HG03460 (cell line): ENCODE measurements around the gene GLDC.
A peak's percentile ranks its signal among the peaks of the same experiment; 100 is the strongest.

ENCODE experiments used
- ATAC-seq: cut with Tn5 transposase; IDR thresholded peaks from one replicate; pipeline ENCODE4 v1.9.1; 2021; ENCODE audit not compliant: unreplicated experiment

Gene GLDC

DNA sequence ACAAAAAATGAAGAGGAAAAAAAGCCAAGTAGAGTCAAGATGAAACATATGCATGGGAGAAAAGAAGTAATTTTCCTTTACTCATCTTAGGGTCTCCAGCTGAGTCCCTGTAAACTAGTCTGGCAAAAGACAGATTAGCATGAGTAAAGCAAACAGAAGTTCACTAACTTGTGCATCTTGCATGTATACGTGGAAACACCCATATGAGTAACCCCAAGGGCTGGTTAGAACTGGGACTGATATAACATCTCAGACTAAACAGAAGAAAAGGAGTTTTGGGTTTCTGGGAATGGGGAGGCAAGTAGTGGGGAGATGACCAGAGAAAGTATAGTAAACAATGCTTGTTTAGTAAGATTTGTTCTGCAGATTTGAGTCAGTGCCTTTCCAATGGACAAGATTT lies 20.1 kb upstream of the GLDC start:
- ATAC-seq, result no peak

DNA sequence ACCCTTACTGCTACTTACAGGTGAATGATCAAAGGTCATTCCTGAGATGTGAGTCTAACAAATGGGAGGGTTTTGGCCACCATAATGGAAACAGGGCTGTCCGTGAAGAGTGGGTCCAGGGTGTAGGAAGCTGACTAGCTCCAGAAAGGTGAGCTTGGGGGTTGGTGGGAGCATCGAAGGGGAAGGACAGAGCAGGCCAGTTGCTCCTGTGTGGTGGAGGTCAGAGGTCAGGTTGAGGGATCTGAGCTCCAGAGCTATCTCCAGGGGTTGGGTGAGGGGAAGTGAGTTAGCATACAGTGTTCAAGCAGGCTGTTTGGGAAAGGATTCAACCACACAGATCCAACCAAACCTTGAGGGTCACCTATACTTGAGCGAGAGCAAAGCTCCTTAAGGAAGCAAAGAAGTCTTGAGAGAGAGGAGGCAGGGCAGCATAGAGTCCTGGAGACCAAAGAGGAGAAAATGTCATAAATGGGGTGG lies 18.7 kb upstream of the GLDC start:
- ATAC-seq, result no peak

DNA sequence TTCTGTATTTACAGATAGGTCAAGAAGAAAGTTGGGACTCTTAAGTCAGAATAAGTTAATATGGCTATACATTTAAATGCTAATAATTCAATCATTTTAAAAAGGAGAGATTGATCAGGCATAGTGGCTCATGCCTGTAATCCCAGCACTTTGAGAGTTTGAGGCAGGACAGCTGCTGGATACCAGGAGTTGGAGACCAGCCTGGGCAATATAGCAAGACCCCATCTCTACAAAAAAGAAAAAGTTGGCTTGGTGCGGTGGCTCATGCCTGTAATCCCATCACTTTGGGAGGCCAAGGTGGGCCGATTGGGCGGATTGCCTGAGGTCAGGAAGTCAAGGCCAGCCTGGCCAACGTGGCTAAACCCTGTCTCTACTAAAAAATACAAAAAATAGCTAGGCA lies 15.0 kb upstream of the GLDC start:
- no peak for ATAC-seq

DNA sequence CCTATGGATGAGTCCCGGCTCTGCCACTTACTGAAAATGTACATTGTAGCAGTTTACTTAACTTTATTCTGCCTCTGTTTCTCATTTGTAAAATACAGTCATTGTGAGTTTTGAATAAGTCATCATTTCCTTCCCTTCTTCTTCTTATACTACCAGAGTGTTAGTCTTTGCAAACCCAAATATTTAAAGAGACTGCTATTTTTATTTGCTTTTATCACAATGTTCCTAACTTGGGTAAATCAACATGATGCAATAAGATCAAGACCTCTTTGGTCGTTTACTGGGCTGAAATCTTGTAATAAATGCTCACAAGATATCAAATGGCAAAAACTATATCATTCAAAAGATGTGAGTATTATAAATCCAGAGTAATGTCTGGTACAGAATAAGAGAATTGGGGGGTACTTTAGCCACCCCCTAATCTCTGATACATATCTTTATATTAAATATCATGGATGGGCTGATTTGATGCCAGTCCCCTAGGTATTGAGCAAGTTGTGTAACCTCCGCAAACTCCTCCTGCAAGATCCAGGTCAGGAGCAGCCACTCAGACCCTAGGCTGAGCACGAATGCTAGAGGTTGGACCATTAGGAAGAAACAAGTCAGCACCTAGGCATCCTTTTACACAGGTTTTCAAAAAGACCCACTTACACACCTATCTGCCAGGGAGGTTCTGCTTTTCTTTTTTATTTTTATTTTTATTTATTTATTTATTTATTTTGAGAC lies 13.3 kb upstream of the GLDC start:
- no peak for ATAC-seq

DNA sequence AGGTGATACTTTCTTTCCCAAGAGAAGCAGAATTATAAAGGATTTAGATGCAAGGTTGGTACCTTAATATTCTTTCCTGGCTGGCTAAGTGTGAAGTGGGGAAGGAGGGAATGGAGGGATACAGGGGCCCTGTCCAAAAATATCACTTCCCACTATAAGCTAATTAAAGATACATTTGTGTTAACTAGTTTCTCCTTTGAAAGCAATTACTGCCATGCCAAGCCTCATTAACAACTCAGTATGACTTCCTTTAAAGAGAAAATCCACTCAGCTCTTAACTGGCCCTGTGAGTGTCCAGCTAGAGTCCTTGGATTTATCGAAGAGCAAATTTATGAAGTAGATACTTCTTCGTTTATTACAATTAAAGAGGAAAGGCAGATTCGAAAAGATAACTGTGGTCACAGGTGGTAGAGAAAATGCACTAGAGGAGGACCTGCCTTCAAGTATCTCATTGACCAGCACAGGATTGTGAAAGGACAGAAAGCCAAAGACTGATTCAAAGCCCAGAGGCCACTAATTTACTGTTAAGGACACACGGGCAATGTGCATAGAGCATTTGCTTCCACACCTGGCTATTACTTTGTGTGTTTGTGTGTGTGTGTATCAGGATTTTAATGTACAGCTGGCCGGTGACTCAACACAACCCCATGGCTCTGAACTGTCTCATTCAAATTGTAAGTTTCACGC lies 11.2 kb upstream of the GLDC start:
- ATAC-seq, result no peak

DNA sequence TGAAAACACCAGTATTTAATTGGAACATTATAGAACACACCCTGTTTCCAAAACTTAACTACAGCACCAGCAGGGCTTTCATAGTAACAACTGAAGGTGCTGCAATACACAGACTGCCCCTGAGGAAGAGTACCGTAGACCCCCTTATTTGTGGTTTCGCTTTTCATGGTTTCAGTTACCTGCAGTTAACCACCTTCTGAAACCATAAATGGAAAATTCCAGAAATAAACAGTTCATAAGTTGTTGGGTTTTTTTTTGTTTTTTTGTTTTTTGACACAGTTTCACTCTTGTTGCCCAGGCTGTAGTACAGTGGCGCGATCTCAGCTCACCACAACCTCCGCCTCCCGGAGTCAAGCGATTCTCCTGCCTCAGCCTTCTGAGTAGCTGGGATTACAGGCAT lies 9.5 kb upstream of the GLDC start:
- ATAC-seq, result peak; percentile 91

DNA sequence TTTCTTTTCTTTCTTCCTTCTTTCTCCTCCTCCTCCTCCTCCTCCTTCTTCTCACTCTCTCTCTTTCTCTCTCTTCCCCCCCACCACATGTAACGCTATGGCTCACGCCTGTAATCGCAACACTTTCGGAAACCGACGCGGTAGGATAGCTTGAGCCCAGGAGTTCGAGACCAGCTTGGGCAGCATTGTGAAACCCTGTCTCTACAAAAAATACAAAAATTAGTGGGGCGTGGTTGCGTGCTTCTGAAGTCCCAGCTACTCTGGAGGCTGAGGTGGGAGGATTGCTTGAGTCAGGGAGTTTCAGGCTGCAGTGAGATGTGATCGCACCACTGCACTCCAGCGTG lies 736 bp upstream of the GLDC start:
- ATAC-seq, result no peak

DNA sequence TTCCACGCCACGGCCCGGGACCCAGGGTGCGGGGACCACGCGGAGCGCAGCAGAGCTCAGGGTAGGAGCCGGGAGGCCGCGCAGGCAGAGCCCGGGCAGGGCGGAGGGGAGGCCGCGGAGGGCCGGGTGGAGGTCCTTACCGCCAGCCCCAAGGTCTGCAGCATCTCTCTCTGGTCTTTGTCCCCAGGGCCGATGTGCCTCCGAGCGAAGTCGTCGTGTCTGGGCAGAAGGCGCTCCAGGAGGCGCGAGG lies 499 bp downstream of the GLDC start:
- ATAC-seq, result peak; percentile 19

DNA sequence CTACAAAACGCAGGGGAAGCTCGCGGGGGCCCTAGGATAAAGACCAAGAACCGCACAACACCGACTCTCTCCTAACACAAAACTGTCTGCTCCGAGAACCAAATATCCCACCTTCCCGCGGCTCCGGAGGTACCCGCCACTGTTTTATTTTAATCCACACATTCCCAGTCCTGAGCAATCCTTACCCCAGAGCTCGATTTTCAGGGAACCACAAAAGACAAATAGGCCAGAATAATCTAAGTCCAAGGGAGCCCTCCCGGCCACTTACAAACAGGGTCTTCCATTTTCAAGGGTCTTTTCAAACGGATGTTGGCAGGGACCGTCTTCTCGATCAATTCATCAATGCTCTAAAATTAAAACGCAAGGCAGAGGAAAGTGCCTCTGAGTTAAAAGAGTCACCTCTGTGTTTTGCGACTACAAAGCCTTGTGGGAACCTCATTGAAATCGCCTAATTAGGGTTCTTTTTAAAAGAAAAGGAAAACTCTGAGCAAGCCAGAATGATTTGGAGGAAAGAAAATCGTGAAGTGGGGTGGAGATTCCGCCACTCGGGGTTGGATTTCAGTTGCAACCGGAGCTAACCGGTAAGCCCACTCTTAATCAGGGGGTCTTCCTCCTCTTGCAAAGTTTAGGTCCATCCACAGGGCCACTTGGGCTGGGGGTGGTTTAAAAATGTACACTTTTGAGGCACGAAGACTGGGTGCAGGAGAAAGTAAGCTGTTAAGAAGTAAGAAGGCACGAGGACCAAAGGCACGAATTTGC lies 1.0 kb downstream of the GLDC start:
- no peak for ATAC-seq

DNA sequence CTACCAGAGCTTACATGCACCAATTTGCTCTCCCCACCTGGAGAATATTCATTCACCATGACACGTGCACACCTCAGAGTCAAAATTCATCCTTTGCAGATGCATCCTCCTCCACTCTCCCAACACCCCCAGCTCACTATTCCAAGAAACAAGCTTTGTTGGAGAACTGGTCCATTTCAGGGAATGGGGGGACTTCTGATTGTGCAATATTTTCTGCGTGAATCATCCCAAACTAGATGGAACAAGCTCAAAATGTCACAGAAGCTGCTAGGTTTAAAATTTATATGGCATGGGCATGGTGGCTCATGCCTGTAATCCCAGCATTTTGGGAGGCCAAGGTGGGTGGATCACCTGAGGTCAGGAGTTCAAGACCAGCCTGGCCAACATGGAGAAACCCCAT lies 3.6 kb downstream of the GLDC start:
- no peak for ATAC-seq

DNA sequence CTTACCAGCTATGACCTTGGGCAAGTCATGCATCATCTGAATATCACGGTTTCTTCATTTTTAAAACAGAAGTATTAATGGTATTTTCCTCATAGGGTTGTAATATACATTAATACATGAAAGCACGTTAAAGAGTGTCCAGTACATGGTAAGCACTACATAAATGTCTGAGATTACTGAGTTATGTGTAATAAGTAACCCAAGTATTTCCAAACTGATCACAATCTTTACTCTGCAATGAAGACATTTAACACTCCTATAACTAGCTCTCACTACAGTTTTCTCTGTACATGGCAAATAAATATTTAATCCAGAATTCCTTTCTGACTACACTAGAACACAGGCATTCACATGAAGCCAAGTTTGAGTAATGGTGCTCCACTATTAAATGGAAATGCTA lies 4.0 kb downstream of the GLDC start:
- no peak for ATAC-seq

DNA sequence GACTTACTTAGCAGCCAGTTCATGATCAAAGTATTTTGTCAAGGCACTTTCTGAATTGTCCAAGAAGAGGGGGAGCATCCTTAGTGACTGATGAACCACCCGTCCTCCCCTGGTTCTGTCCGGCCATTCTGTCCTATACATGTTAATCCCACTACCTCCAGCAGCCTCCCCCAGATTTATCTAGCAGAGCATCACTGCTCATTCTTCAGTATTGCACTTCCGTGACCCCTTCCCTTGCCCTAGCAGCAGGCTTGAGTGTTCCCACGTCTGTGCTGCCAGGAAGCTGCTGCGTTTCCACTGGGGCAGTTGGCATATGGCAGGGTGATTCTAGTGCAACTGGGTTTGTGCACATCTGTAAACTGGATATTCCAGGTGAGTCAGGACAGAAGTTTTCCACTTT lies 4.5 kb downstream of the GLDC start:
- no peak for ATAC-seq

DNA sequence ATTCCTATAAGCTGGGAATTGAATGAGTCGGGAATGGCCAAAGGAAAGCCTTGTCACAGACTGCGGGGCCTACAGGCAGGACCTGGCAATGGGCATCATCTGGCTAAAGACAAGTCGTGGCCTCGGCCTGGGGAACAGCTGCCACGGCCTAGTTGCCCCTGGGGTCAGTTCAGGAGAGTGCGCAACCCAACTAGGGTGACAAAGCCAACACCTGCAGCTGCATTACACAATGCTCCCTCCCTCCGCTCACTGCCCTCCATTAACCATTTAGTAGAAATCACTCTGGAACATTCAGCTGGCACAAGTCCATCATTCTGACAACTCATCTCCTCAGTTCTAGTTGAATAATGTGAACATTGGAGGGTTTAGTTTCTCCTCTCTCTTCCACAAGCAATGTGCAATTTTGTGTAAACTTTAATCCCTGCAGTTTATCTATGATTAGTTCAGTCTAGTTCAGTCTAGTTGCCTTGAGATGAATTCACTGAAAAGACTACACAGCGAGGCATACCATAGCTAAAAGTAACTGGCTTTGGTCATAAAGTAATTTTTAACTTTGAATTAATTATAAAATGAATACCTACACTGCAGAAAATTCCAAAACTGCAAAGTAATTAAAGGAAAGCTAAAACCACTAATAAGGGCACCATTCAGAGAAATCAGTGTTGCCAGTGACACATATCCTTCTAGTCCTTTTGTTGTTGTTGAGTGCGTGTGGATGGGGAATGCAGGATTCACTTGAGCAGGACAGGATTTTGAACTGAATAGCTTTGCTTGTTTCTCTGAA lies 5.1 kb downstream of the GLDC start:
- ATAC-seq, result no peak

DNA sequence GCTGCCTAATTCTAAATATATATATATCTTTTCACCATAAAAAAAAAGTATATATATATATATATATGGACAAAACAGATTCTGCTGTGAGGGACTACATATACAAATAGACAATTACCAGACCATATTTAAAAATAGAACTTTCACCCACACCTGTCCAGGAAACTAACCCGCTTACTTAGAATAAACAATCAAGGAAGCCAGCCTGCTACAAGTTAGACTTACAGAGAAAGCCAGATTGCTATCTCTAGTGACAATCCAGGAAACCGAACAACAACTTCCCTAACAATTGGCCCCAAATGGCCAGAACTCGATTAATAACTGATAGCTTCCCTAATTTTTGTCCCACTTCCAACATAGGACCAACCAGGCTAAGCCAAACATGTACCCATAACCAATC lies 5.9 kb downstream of the GLDC start:
- ATAC-seq, result no peak

DNA sequence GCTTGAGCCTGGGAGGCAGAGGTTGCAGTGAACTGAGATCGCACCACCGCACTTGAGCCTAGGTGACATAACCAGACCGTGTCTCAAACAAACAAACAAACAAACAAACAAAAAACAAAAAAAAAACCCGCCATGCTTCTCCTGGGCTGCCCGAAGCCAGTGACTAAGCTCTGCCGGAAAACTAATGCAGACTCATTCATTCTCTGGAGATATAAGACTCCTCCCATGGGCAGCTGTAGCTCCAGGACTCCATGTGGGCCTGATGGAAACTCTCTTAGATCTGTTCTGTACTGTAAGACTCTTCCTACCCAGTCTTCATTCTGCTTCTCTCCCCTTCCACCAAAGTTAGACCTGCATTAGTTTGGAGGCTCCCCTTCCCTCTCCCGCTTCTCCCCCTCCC lies 11.1 kb downstream of the GLDC start:
- no peak for ATAC-seq

DNA sequence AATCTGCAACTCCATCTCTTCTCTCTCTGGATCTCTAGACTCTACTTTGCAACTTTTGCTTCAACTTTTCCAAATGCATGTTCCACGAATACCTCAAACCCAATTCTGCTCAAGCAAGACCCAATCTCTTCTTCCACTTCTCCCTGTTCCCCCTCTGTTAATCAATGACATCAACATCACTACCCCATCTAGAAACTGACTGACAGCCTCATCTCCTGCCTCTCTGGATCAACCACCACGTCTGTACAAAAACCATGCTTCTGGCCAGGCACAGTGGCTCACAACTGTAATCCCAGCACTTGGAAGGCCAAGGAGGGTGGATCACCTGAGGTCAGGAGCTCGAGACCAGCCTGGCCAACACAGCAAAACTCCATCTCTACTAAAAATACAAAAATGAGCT lies 12.2 kb downstream of the GLDC start:
- no peak for ATAC-seq

DNA sequence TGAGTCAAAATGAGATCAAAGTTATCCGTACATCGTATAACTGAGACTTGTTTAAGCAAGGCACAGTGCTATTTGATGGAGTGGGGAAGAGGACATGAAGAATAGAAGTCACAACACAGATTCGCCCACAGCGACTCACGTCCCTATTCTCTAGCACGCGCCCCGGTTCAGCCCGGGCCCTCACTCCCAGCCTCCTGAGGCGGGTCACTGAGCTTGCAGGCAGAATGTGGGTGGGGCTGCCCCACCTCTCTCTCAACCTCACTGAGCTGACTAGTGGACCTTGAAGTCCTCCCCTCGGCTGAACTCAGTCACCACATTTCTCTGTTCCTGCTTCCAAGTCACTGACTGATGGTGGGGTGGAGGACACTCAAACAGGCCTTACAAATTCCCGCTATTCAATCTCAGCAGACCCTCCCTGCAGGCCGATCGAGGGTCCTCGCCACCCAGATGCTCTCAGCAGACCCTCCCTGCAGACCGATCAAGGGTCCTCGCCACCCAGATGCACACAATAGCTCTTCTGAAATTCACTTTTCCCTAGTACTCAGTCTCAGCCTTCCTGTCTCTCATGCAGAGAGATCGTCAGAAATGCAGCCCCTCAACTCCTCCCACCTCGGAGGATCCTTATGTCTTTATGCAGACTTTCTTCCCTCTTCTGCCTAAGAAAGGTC lies 12.9 kb downstream of the GLDC start:
- ATAC-seq, result peak; percentile 96

DNA sequence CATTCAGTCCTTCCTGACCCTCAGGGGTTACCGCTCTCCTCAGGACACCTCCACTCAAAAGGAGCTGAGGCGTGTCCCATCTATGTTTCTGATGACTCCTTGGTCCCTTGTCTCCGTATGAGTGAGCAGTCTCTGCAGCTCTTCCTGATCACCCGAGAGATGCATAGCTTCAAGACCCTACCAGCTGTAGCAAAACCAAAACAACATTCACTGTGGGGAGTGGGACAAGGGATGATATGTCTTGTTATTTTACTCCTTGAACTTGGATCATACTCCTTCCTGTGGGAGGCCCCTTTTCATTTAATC lies 14.4 kb downstream of the GLDC start:
- ATAC-seq, result no peak

DNA sequence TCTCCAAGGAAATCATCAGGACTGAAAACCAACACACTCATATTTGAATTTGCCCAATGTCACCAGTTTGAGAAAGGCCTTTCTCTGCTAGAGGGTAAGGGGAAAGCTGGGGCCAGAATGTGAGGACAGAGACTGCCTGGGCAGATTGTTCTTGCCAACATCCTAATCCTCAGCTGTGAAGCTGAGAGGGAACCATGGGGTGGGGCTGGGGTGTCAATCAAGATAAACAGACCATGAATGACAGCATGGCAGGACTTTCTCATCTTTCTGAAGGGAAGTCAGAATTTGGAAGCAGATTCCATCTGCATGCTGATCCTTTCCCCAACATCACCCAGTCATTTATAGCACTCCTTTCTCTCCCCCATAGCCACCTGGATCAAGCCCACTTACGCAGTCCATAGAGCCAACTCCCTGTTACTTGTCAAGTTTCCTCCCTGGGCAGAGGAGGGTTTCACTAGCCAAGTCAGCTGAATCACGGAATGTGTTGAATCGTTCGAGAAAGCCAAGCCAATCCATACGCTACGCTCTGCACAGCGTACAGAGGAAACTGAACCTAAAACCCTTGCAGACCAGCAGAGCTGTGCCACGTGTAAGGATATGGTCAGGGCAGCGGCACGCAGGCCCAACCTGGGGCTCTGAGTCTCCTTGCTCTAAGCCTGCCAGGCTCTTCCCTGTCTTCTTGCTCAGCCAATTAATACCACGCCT lies 14.9 kb downstream of the GLDC start:
- ATAC-seq, result no peak

DNA sequence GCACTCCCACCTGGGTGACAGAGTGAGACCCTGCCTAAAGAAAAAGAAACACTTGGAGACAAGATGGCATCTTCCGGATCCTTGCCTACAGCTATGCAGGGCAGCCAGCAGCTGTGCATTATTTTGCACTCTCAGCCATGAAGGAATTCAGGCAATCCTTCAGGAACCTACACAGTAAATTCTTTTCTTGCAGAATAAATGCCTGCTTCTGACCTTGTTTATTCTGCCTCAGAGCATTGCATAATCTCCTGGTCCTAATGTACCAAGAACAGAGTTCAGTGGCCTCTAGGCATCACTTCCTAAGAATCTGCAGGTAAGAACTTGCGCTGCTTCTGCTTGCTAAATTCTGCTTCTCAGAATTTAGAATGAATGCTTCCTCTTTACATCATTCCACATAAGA lies 16.8 kb downstream of the GLDC start:
- no peak for ATAC-seq

DNA sequence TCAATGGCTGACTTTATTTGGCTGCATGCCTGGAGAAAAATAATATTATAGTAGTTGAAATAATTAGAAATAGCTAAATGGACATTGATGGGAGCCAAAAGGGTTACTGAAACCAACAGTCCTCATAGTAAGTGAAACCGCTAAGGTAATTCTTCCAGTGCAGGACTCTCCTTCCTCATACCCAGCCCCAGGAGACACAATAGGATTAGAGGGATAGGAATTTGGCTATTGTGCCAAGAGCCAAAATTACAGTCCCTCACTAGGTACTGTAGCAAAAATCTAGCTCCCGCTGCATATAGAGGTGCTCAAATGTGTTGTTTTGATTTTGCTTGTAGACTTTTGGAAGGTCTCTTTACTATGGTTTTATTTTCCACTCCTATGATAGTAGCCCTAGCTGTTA lies 20.2 kb downstream of the GLDC start:
- ATAC-seq, result no peak
